CD4-positive, alpha-beta T cell treated with Interleukin-15 for 4 hours (primary cell): ENCODE data around the gene GCAT.

Experiments used
- DNase-seq: peaks from one replicate; pipeline ENCODE4 v3.0.0-alpha.2; 2020; ENCODE audit warnings: low spot score

GCAT gene

DNA sequence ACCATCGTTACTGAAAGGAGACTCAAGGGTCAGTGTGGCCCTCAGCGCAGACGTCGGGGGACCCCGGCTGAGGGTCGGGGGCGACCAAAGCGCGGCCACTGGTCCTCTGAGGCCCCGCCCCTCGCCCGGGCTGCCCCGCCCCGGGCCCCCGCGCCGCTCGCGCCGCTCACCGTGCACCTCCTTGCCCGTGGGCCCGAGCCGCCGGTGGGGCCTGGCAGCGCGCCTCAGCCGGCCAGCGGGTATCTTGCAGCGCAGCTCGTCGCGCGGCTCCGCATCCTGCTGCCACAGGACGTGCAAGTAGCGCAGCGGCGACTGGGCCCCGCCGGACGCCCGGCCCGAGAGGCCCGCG is 36.0 kb downstream of the GCAT start:
- peak; percentile 28 for DNase-seq

DNA sequence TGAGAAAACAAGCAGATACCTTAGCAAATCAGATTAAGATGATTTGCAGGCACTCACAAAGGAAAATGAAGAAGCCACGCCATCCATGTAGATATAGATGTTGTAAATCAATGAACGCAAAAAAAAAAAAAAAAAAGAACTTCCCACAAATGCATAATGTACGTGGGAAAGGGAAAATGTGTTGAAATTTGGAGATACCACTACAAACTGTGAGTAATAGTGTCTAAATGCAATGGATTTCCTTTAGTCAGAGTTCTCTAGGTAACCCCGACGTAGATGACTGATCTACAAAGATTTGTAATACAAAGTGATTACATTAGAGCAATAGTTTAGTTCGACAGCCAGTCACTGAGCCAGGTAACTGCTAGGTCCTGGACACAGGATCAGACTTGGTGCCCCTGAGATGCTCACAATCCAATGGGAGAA is 37.2 kb downstream of the GCAT start:
- DNase-seq = no peak

DNA sequence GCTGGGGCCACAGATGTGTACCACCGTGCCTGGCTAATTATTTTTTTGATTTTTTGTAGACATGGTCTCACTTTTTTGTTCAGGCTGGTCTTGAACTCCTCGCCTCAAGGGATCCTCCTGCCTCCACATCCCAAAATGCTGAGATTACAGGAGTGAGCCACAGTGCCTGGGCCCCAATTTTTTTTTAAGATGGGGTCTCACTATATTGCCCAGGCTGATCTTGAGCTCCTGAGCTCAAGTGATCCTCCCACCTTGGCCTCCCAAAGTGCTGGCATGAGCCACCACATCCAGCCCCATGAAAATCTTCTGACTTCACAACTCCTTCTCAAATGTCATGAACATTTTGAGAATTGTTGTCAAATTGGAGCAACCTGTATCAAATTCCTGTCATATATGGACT is 38.7 kb downstream of the GCAT start:
- DNase-seq = no peak

GRCh38 chr22:37848587-37849088 is 40.9 kb downstream of the GCAT start:
- DNase-seq = peak; percentile 8

- DNase-seq = peak; percentile 85
Observed at GRCh38 chr22:37849089-37849751, 41.5 kb downstream of the GCAT start, which contains the start of gene EIF3L. TSS of gene EIF3L (plus strand) at chr22:37849419. CDS start at chr22:37849450, 31 bp downstream.

DNA sequence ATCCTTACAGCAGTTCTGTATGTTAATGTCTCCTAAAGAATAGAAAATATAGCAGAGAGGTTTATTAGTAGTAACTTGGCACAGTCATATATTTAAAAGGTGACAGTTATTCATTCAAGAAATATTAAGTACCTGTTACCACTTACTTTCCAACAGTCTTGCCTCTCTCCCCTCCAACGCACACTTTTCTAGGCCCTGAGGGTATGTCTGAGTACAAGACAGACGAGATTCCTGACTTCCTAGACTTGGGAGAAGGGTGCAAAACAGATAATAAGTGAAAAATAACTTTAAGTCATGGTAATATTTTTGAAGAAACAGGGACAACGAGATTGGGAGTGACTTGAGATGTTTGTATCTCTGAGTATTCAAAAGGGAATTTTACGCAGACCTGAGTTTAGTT is 43.1 kb downstream of the GCAT start:
- DNase-seq = no peak

GRCh38 chr22:37852418-37852817 is 44.7 kb downstream of the GCAT start:
- no peak for DNase-seq

- no peak for DNase-seq
Observed at GRCh38 chr22:37854946-37855345, 47.2 kb downstream of the GCAT start.

DNA sequence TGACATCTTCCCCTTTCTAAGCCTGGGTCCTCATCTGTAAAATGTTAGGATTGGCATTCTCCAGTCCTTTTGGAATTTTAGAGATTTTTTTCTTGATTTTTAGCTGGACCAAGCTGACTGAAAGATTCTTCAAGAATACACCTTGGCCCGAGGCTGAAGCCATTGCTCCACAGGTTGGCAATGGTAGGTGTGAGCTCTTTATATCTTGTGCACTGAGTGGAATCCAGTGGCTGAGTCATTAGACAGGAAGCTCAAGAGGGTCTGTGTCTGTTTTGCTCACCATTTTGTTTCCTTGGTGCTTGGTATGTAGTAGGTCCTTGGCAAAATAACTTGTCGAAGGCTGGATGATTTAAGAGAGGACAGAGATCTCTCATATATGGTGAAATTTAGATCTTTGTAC is 47.7 kb downstream of the GCAT start:
- DNase-seq = no peak

DNA sequence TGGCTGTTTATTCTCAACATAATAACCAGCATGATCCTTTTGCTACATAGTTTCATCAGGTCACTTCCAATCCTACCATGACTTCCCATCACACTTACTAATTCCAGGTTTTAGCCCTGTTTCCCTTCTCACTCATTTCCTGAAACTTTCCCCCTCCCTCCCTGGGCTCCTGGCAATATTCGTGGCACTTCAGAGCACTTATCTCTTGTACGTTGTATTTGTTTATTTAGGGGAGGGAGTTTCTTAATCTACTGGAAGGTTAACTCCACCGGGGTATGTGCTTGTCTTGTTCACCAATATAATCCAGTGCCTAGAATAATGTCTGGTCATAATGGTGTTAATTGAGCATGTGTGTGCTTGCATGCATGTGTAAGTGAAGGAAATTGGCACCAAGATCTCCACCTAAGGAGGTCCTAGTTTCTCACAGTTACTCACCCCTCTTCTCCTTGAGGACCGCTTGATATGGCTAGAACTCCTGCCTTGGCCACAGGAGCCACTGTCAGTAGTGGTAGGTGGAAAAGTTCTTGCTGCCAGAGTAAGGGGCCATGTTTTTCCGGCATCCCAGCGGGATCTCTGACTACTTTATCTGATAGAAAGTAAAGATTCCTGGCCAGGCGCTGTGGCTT is 53.2 kb downstream of the GCAT start:
- no peak for DNase-seq

GRCh38 chr22:37862570-37863325 is 55.0 kb downstream of the GCAT start:
- DNase-seq = no peak

GRCh38 chr22:37865510-37865909 is 57.8 kb downstream of the GCAT start:
- DNase-seq = no peak
